Measurements from ENCODE around the gene ADARB2.
"Not testable (repeated sequence)": the region's sequence is repeated elsewhere in the genome, so short reads cannot be mapped to it uniquely, and the experiment has no call there.

The ADARB2 gene

GRCh38 chr10:1173091-1173490 lies 564.2 kb downstream of the ADARB2 start:
- no peak for DNase-seq

DNA sequence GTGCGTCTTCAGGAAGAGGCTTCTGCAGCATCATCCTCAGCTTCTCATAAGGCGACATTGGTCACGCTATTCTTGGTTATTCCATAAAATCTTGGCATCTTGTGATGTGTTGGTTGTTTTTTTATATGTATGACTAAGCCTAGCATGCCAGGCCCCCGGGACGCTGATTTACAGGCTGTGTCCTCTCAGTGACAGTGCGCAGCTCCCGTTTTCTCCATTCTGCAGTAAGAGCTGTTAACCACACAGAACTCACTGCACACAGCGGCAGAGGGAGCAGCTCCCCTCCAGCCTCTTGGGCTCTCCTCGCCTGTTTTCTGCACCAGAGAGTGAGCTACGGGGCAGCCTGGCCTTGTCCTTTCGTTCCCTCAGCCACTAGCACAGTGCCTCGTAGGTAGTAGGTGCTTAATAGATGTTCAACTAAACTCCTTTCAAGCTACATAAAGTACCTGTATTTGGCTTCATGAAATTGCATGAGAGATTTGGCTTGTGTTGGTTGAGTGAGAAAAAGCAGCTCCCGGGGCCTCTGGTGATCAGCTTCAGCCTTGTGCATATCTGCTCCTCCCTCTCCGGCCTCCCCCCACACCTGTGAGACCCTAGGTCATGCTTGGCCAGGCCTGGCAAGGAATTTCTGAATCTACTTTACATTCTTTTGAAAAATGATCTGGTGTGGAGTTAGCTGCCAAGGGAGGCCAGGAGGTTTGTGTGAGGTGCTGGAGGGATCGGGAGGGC lies 564.9 kb downstream of the ADARB2 start:
- DNase-seq, result no peak

DNA sequence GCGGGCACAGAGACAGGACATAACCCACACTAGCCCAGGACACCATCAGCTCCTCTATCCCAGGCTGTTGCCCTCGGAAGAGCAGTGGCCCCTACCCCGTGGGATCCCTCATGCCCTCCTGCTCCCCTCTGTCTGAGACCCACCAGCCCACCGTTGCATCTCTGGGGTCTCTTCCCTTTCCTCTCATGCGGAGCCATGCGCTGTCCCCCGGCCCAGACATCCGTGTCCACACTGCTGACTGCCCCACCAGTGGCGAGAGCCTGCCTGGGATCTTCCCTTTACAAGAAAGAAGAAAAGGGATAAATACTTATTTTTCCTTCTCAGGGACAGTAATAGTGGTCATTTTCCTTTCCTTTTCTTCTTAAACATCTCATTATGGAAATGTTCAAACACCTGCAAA lies 565.7 kb downstream of the ADARB2 start:
- DNase-seq, result no peak

- no peak for DNase-seq
Observed at GRCh38 chr10:1171182-1171581, 566.1 kb downstream of the ADARB2 start.

- no peak for DNase-seq
Observed at GRCh38 chr10:1170867-1171180, 566.5 kb downstream of the ADARB2 start.

- no peak for DNase-seq
Observed at GRCh38 chr10:1169981-1170866, 567.1 kb downstream of the ADARB2 start.

DNA sequence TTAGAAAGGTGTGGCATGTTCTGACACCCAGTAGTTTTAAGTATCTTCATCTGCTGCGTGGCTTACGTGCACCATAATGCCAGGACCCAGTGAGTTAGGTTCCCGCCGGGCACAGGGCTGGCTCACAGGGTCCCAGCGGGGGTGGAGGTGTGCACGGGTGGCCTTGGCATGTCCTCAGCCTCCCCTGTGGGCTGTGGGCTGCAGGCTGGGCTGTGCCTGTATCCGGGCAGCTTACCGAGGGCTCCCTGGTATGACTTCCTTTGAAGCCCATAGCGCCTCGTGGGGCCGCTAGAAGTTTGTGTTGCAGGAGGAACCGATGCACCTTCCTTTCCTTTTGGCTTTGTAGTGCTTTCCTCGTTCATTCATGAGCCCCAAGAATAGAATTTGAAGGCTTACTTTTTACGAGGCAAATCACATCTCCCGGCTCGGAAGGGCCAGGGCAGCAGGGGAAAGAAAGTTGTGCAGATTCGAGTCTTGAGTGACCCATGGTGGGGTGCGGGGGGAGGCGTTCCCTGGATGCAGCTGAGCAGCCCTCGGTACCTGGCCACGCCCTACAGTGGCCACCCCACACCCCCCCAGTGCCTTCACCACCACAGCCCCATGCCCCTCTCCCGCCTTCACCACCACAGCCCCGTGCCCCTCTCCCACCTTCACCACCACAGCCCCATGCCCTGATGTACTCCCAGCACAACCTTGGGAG lies 568.0 kb downstream of the ADARB2 start:
- DNase-seq, result no peak

DNA sequence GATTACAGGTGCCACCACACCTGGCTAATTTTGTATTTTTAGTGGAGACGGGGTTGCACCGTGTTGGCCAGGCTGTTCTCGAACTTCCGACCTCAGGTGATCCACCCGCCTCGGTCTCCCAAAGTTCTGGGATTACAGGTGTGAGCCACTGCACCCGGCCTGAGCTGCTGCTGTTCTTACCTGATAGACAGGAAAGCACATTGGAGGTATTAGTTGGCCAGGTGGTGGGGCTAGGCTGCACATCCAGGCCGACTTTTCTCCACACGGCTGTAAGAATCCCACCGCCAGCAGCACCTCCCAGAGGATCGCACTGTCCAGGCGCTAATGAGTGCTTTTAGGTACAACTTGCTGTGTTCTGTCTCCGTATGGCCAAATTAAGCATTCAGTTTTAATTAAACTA lies 568.6 kb downstream of the ADARB2 start:
- DNase-seq, result no peak

GRCh38 chr10:1166828-1167275 lies 570.5 kb downstream of the ADARB2 start:
- no peak for DNase-seq

DNA sequence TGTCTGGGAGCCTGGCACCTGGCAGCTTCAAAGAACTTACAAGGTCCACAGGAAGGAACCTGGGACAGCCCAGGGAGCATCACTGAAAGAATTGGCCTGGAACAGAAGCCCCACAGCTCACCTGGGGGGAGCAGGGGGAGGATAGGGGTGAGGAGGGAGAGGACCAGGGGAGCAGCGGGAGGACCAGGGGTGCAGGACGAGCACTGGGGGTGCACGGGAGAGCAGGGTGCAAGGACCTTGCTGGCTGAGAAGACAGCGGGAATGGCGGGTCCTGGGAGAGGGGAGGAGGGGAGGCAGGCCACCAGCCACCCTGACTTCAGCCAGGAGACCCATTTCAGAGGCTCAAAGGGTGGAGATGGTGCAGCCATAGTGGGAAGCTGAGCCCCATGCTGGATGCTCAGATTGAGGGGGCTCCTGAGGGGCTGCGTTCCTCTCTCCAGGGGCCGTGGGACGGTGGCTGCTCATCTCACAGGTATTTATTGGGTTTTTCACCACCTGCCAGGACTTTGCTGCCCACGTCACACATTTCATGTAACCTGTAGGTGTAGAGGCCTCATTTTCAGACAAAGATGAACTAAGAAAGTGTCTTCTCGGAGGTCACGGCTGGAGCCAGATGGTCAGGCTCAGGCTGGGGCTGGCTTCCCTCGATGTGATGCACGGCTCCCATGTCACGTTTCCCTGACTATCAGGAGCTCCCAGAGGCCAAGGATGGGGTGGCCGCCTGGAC lies 571.1 kb downstream of the ADARB2 start:
- no peak for DNase-seq

DNA sequence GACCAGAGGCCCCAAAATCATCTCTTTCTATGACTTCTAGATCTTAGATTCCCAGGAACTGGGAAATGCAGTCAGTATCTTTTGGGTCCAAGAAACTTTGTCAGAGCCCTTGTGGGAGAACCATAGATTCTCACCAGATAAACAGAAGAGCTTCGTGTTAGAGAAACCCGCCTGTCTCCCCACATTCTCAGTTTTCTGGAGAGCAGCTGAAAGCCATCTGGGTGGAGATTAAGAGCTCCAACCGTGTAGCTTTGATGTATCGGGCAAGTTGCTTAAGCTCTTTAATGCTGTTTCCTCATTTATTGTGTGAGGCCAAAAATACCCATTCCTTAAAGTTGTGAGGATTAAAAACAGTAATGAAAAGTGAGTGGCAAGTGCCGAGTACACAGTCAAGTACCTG lies 573.5 kb downstream of the ADARB2 start:
- no peak for DNase-seq

- no peak for DNase-seq
Observed at GRCh38 chr10:1163204-1163660, 574.1 kb downstream of the ADARB2 start.

GRCh38 chr10:1162481-1163203 lies 574.7 kb downstream of the ADARB2 start:
- DNase-seq, result no peak

DNA sequence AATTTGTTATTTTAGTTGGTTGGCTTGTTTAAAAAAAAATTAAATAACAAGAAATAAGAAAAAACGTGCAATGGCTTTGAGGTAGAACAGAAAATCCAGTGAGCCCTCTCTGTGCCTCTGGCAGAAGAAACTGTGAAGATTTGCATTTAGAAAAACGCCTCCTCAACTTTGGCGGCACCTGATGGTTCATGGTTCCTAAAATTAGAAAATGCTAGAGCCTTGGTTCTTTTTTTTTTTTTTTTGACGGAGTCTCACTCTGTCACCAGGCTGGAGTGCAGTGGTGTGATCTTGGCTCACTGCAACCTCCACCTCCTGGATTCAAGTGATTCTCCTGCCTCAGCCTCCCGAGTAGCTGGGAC lies 576.0 kb downstream of the ADARB2 start:
- not testable (repeated sequence) for DNase-seq

DNA sequence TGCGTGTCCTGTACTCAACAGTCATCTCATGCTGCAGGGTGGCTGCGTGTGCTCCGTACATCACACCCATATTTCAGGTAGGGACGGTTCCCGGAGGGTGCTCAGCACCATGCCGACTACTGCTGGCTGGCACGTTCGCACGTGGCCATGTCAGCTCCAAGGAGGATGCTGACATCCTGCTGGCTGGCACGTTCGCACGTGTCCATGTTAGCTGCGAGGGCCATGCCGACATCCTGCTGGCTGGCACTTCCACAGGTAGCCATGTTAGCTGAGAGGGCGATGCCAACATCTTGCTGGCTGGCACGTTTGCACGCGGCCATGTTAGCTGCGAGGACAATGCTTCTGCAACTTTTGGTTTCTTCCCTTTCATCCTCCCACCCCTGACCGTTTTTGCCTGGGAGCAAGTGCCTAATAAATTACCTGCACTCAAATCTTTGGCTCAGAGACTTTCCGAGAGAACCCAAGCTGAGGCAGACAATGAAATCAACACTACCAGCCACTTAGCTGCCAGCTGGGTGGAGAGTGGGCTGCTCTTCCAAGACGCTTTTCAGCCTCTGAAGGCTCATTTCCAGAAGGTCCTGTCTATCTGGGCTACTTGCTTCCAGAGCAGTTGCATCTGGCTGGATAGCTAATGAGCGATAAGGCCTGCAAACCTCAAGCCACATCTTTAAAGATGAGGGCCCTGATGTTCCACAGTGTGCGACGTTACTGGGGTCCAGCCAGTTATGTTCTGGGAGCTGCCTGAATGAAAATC lies 576.6 kb downstream of the ADARB2 start:
- DNase-seq, result no peak

GRCh38 chr10:1159131-1160061 lies 577.9 kb downstream of the ADARB2 start:
- DNase-seq, result no peak

DNA sequence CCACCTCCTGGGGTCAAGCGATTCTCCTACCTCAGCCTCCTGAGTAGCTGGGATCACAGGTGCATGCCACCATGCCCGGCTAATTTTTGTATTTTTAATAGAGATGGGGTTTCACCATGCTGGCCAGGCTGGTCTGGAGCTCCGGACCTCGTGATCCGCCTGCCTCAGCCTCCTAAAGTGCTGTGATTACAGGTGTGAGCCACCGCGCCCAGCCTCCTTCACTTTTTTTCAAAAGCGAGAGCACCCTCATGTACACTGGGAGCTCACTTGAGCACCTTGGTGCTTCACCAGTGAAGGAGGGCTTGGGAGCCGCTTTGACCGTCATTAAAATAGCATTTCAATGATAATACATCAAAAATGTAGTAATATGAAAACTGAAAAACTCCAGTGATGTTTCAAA lies 578.8 kb downstream of the ADARB2 start:
- DNase-seq, result not testable (repeated sequence)

DNA sequence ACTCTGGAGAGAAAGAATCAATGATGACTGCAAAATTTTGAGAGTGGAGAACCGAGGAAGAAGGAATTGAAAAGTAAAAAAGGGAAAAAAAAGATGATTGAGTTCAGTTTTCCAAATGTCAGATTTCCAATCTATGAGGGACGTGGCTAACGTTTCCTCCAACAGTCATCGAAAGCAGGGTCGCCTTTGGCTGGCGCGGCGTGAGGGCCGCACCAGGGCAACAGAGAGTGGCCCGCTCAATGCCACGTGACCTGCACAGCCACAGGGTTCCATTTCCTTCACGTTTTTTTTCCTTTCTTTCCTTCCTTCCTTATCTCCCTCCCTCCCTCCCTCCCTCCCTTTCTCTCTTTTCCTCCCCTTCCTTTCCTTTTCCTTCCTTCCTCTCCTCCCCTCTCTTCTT lies 579.3 kb downstream of the ADARB2 start:
- DNase-seq, result no peak

- DNase-seq, result no peak
Observed at GRCh38 chr10:1157615-1157933, 579.8 kb downstream of the ADARB2 start.

DNA sequence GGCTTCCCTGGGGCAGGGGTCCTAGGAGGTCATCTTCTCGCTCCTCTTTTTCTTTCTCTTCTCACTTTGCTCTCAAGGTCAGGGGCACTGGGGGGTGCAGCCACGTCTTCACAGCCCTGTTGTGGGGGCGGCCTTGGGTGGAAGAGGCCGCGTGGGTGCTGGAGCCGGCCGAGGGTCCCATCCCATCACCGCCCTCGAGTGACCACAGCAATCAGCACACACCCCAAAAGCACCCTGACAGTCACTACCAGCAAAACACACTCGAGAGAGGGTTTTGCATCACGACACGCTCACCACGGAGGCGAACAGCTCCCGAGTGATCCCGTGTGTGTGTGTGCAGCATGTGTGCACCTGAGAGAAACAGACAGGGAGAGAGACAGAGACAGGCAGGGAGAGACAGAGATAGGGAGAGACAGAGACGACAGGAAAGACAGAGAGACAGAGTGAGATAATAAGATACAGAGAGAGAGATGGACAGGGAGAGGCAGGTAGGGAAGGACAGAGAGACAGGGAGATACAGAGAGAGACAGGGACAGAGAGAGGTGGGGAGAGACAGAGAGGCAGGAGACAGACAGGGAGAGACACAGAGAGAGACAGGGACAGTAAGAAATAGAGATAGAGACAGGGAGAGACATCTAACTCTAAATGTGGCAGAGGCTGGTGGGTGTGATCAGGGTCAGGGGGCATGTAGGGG lies 580.3 kb downstream of the ADARB2 start:
- DNase-seq, result no peak
